ENCODE data around the gene SLAMF8.

- TF ChIP-seq POLR2A (IDR thresholded peaks at IDR 0.05; ENCODE audit: control extremely low read depth in 1 of 2, low read depth in 2 of 2, low read length in 2 of 2) (no peak), POLR2AphosphoS5 (IDR thresholded peaks at IDR 0.05; ENCODE audit: low read depth, low read length) (no peak), CHD2 (IDR thresholded peaks at IDR 0.05; ENCODE audit: low read length) (no peak), KDM1A (IDR thresholded peaks at IDR 0.05; ENCODE audit: borderline replicate concordance, low read length) (no peak), EZH2 (IDR thresholded peaks at IDR 0.05; ENCODE audit: low read depth, low read length, severe bottlenecking) (no peak), TAF1 (IDR thresholded peaks at IDR 0.05; ENCODE audit: low read depth, low read length) (no peak), CHD1 (IDR thresholded peaks at IDR 0.05; ENCODE audit: low read depth, low read length) (no peak), SUZ12 (IDR thresholded peaks at IDR 0.05; ENCODE audit: low read length) (no peak)
- TF ChIP-seq, protein P1, sequence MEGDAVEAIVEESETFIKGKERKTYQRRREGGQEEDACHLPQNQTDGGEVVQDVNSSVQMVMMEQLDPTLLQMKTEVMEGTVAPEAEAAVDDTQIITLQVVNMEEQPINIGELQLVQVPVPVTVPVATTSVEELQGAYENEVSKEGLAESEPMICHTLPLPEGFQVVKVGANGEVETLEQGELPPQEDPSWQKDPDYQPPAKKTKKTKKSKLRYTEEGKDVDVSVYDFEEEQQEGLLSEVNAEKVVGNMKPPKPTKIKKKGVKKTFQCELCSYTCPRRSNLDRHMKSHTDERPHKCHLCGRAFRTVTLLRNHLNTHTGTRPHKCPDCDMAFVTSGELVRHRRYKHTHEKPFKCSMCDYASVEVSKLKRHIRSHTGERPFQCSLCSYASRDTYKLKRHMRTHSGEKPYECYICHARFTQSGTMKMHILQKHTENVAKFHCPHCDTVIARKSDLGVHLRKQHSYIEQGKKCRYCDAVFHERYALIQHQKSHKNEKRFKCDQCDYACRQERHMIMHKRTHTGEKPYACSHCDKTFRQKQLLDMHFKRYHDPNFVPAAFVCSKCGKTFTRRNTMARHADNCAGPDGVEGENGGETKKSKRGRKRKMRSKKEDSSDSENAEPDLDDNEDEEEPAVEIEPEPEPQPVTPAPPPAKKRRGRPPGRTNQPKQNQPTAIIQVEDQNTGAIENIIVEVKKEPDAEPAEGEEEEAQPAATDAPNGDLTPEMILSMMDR (IDR thresholded peaks at IDR 0.05; ENCODE audit: control extremely low read depth in 1 of 3, insufficient read depth in 1 of 3, low read depth in 1 of 3, low read length in 3 of 3) = no peak
- TF ChIP-seq, protein P2, sequence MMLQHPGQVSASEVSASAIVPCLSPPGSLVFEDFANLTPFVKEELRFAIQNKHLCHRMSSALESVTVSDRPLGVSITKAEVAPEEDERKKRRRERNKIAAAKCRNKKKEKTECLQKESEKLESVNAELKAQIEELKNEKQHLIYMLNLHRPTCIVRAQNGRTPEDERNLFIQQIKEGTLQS (IDR thresholded peaks at IDR 0.05; ENCODE audit: insufficient read depth, low read depth, low read length) = no peak
These were observed 5.6 kb downstream of the SLAMF8 start for GRCh38 chr1:159832309-159832708.
